Nephron (organoid): ENCODE results near the gene ZNF516.
A peak's percentile ranks its signal among the peaks of the same experiment; 100 is the strongest.

Experiments used
- H3K27ac Mint-ChIP-seq, 3 experiments: 2 replicates each; pipeline ENCODE4 v1.8.0; 2020; ENCODE audit warnings: mixed read lengths in 3 of 3, mild to moderate bottlenecking in 2 of 3, moderate library complexity in 1 of 3
- H3K27me3 Mint-ChIP-seq: 2 replicates; pipeline ENCODE4 v1.8.0; 2021; ENCODE audit warnings: low read depth, mild to moderate bottlenecking, moderate library complexity, mixed read lengths
- H3K36me3 Mint-ChIP-seq: 2 replicates; pipeline ENCODE4 v1.8.0; 2020; ENCODE audit warnings: low read depth, mixed read lengths
- H3K4me1 Mint-ChIP-seq: 2 replicates; pipeline ENCODE4 v1.8.0; 2020; ENCODE audit warnings: mixed read lengths
- H3K4me3 Mint-ChIP-seq, 3 experiments: 2 replicates each; pipeline ENCODE4 v1.8.0; 2020; ENCODE audit warnings: mild to moderate bottlenecking in 3 of 3, mixed read lengths in 3 of 3, moderate library complexity in 2 of 3
- H3K9me3 Mint-ChIP-seq: 2 replicates; pipeline ENCODE4 v1.8.0; 2020; ENCODE audit warnings: mixed read lengths
- TF ChIP-seq, protein P1 (sequence below), 3 experiments: fragments of 200-600 bp; sonication (generic); IDR thresholded peaks; one replicate each; pipeline ENCODE4 v1.5.0; 2021; ENCODE audit warnings: antibody characterized with exemption in 3 of 3; ENCODE audit not compliant: unreplicated experiment in 3 of 3

ZNF516 gene

DNA sequence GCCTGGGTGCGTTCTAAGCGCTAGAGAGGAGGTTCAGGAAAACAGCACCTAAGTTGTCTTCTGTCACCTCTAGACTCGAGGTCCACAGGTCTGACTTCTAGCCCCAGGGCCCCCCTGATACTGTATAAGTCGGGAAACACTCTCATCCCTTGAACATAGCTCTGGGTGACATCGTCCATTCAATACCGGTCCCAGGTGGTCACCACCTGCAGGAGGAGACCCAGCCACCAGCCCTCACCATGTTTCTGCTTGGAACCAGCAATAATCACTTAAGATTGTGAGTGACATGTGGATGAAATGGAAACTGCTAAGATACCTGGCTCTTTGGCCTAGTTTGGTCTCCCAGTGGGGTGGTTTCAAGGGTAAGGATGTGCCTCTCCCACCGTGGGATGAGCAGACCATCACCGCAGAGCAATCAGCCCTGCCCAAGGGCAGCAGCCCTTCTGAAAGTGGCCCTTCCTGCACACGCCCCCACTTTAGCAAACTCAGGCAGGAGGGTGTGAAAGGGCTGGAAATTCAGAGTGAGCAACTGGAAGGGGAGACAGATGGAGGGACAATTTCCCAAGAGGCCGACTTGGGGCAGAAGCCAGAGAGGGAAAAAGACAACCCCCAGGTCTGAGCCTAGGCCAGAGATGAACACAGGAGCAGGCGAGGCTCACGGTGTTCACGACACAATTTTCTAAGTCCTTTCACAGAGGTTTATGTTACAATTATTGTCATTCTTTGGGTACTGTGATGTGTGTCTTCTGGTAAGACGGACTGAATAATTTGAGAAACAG, 95.2 kb downstream of the ZNF516 start:
- H3K27ac Mint-ChIP-seq: peak overlapping the region in 1 of 3 experiments; percentile 47
- TF ChIP-seq, protein P1, sequence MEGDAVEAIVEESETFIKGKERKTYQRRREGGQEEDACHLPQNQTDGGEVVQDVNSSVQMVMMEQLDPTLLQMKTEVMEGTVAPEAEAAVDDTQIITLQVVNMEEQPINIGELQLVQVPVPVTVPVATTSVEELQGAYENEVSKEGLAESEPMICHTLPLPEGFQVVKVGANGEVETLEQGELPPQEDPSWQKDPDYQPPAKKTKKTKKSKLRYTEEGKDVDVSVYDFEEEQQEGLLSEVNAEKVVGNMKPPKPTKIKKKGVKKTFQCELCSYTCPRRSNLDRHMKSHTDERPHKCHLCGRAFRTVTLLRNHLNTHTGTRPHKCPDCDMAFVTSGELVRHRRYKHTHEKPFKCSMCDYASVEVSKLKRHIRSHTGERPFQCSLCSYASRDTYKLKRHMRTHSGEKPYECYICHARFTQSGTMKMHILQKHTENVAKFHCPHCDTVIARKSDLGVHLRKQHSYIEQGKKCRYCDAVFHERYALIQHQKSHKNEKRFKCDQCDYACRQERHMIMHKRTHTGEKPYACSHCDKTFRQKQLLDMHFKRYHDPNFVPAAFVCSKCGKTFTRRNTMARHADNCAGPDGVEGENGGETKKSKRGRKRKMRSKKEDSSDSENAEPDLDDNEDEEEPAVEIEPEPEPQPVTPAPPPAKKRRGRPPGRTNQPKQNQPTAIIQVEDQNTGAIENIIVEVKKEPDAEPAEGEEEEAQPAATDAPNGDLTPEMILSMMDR (IDR thresholded peaks at IDR 0.05; ENCODE audit: unreplicated experiment in 3 of 3): no peak
- H3K27me3 Mint-ChIP-seq: no peaks in the 10 kb centered on the region
- H3K36me3 Mint-ChIP-seq: peaks cover 20% of the 10 kb centered on the region
- no peak overlapping the region for H3K4me3 Mint-ChIP-seq
- H3K9me3 Mint-ChIP-seq: no peaks in the 10 kb centered on the region
- H3K4me1 Mint-ChIP-seq: peaks cover 25% of the 10 kb centered on the region

DNA sequence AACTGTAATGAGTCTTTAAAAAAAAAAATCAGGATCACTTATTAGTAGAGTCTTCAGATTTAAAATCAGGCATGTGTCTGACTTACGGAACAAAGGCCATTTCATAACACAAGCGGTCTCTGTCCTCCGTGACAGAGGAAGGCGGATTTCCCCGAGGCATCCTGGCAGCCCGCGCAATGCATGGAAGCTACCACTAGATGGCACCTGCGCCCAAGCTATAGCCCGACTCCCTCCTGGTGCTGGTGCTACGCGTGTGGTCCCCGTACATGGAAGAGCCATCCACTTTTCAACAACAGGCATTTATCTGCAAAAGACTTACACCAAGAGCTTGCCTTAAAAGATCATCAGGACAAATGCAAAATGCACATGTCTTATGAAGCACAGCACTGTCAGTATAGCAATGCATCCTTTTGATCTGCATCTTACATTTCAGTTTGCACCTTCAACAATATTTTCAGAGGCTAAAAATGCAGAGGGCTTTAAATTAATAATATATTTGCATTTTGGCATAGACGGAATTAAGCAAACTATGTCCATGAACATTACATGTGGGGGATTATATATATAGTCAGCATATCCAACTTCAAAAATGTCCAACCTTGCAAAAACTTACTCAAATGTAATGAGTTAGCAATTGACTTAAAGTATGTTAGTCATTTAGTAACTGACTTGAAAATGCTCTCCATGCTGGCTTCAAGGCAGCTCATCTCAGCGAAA, 96.0 kb downstream of the ZNF516 start:
- Mint-ChIP-seq H3K27ac (peak overlapping the region in 2 of 3 experiments; percentile 5 to 32), H3K4me3 (no peak overlapping the region), H3K9me3 (no peaks in the 10 kb centered on the region), H3K36me3 (peaks cover 14% of the 10 kb centered on the region), H3K4me1 (peaks cover 26% of the 10 kb centered on the region), H3K27me3 (no peaks in the 10 kb centered on the region)
- TF ChIP-seq, protein P1 (IDR thresholded peaks at IDR 0.05; ENCODE audit: unreplicated experiment in 3 of 3): peak; percentile 96 to 98 (median 97)

DNA sequence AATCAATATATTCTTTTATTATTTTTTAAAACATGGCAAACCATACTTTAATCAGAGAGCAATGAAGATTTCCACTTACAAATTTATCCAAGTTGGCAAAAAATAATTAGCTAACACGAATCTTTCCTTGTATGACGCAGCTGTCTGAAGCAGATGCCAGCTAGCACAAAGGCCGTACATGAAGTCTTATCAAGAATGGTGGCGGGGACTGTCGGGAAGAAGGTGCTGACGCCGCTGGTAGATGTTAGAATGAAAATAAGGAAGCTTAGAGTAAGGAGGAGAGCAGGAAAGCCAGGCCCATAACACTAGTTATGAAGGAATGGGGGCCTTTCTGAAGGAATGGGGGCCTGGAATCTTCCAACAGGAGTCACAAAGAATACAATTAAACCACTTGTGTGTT, 96.7 kb downstream of the ZNF516 start:
- peaks cover 13% of the 10 kb centered on the region for H3K36me3 Mint-ChIP-seq
- H3K9me3 Mint-ChIP-seq: no peaks in the 10 kb centered on the region
- no peaks in the 10 kb centered on the region for H3K27me3 Mint-ChIP-seq
- no peak overlapping the region for H3K4me3 Mint-ChIP-seq
- H3K4me1 Mint-ChIP-seq: peaks cover 26% of the 10 kb centered on the region
- peak overlapping the region; percentile 32 to 79 (median 71) for H3K27ac Mint-ChIP-seq
- TF ChIP-seq, protein P1 (IDR thresholded peaks at IDR 0.05; ENCODE audit: unreplicated experiment in 3 of 3): no peak

DNA sequence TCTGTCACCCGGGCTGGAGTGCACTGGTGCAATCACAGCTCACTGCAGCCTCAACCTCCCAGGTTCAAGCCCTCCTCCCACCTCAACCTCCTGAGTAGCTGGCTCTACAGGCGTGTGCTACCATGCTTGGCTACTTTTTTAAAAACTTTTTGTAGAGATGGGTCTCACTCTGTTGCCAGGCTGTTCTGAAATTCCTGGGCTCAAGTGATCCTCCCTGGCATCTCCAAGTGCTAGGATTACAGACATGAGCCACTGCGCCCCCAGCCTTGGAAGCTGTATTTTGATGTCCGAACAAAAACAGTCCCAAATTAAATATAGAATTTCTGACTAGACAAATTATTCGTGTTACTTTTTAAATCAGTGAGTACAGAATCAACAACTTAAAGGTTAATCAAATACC, 97.4 kb downstream of the ZNF516 start:
- H3K27me3 Mint-ChIP-seq: no peaks in the 10 kb centered on the region
- no peak overlapping the region for H3K4me3 Mint-ChIP-seq
- H3K36me3 Mint-ChIP-seq: peaks cover 13% of the 10 kb centered on the region
- no peaks in the 10 kb centered on the region for H3K9me3 Mint-ChIP-seq
- TF ChIP-seq, protein P1 (IDR thresholded peaks at IDR 0.05; ENCODE audit: unreplicated experiment in 3 of 3): no peak
- H3K4me1 Mint-ChIP-seq: peaks cover 22% of the 10 kb centered on the region
- H3K27ac Mint-ChIP-seq: no peak overlapping the region

DNA sequence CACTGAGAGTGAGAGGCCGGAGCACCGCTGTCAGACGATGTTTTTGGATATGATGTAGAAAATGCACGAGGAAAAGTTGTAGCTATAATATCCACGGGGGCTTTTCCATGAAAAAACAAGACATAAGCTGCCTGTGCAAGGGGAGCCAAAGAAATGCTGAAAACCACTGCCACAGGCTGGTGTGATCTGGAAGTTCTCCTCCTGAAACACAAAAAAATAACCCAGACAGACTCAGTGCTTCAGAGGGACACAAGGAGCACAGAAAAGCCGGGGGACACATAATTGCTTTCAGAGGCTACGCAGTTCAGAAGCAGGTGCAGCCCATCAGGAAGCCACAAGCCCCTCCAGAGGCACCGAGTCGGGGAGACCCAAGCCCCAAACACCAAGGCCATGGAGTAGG, 98.2 kb downstream of the ZNF516 start:
- TF ChIP-seq, protein P1 (IDR thresholded peaks at IDR 0.05; ENCODE audit: unreplicated experiment in 3 of 3): no peak
- H3K27me3 Mint-ChIP-seq: no peaks in the 10 kb centered on the region
- H3K4me3 Mint-ChIP-seq: no peak overlapping the region
- peaks cover 17% of the 10 kb centered on the region for H3K36me3 Mint-ChIP-seq
- peaks cover 22% of the 10 kb centered on the region for H3K4me1 Mint-ChIP-seq
- peak overlapping the region in 2 of 3 experiments; percentile 4 to 46 for H3K27ac Mint-ChIP-seq
- no peaks in the 10 kb centered on the region for H3K9me3 Mint-ChIP-seq
